HG02870 (cell line): ENCODE results near the gene SLC24A1.
A peak's percentile ranks its signal among the peaks of the same experiment; 100 is the strongest.
"Not testable (repeated sequence)": the region's sequence is repeated elsewhere in the genome, so short reads cannot be mapped to it uniquely, and the experiment has no call there.

Source experiments
- ATAC-seq: cut with Tn5 transposase; IDR thresholded peaks from one replicate; pipeline ENCODE4 v1.9.1; 2021; ENCODE audit warnings: mild to moderate bottlenecking, moderate library complexity; ENCODE audit not compliant: unreplicated experiment

SLC24A1 gene

DNA sequence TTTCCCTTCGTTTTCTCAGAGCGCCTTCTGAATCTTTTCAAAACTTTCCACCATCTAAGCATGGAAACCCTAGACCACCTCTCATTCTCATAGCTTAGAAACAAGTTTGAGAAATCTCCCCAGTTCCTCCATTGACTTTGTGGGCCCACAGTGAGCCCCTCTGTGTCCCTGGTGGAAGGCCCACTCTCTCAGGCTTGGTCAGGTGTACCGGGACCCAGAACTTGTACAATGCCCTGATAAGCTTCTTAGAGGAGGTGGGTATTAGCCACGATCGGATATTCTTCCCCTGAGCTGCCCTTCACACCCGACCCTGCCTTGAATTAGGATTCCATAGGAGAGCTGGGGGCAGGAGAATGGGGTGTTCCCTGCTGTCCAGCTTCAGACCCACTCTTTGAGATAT is at the start of gene SLC24A1:
SLC24A1 (plus strand) TSS at position 301 of the 400 bp plus-strand sequence. CDS start 2,143 bp downstream, outside the sequence.
- no peak for ATAC-seq

DNA sequence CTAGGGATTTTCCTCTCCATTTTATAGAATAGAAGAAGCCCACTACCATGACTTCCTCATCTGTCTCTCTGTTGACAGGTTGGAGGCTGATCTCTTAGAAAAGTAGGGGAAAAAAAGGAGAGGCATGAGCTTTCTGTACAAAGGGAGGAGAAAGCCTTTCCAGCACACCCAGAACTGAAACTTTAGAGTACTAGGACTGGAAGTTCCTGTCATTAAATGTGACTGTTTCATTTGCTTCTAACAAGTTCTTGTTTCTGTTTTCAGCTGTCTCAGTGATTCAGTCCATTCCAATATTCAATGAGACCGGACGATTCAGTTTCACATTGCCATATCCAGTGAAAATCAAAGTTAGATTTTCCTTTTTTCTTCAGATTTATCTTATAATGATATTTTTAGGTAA is 49.8 kb upstream of the SLC24A1 start:
- ATAC-seq, result no peak

DNA sequence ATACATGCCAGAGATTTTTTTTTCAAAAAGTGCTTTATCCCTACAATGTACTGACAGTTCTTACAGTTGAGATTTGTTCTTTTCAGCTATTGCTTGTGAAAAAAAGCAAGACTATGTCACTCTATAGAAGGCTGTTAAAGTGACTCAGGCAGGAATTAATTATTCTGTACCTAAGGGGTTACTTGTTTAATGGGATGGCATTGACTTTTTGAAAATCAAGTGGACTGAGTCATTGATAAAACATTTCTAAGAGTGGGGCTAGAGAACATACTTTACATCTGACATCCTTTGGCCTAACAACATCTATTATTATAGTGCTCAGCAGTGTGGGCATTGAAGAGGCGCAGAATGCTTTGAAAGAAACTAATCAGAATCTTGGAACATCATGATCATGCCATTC is 45.1 kb upstream of the SLC24A1 start:
- no peak for ATAC-seq

DNA sequence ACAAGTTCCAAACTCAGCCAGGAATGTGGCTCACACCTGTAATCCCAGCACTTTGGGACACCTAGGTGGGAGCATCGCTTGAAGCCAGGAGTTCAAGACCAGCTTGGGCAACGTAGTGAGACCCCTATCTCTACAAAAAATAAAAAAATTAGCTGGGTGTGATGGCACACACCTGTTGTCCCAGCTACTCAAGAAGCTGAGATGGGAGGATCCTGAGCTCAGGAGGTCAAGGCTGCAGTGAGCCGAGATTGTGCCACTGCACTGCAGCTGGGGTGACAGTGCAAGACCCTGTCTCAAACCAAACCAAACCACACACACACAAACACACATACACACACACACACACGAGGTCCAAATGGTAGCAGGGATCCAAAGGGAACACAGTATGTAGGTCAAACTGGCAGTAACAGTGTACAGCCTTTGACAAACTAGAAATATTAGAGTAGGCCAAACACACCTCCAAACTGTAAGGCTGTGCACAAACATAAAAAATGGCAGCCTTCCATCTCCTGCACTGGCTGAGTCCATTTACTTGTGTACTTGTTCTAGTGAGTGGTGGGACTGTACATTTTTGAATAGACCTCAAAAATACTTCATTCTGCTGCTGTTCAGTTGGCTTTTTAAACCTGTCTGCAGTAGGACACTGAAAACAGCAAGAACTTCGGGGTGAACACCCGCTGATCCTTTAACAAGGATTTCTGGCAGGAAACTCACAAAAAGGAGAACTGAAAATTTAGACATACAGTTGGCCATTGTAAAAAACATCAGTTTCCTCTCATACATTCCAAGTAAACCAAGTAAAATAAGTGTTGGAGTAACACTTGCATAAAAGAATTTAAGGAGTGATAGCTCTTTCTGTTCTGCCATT is 44.4 kb upstream of the SLC24A1 start:
- no peak for ATAC-seq

DNA sequence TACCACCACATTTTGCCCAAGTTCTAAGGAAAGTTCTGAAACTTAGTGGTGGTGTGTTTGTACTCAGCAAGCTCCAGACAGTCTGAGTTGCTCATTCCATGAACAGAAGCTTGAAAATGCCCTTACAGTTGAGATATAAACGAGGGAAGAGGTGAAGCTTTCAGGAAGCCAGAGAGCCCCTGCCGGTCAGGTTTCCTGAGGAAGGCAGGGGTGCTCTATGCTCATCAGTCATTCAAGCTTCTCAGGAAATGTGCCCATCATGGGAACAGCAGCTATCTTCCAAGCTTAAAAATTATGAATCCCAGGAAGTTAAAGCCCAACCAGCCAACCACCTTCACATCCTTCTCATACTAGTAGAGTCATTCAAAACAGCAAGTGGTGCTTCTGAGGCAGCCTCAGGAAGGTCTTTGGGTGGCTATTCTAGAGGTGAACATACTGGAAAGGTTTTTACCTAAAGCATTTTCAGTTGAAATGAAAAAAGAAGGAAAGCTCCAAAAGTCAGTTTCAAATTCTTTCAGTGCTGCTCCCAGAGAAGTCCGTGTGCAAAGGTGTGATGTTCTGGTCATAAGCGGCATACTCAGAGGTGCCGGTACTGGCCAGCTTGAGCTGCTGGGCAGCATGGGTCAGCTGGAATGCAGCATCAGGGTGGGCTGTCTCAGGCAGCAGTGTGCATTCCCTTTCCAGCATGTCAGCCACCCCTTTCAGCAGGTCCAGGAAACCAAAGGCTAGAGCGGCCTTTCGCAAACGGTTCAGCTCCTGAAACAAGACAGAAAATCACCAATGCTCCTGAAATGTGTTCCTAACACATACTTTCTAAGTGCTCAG is 42.6 kb upstream of the SLC24A1 start:
- ATAC-seq, result no peak

DNA sequence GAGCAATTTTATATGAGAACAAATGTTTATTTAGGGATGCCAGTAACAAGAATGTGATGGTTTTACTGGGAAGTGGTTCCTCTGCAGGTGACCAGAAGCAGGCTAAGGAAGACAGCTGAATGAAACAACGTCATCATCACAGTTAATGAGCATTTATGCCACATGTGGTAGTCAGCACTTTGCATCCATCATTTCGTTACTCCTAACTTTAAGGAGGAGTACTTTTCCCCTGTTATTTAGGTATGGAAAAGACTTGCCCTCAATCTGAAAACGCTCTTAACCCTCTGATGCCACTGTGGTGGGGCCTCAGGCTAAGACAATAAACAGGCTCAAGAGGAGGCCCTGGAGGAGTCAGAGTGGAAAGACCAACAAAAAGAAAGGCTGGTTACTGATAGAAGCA is 42.0 kb upstream of the SLC24A1 start:
- ATAC-seq, result no peak

DNA sequence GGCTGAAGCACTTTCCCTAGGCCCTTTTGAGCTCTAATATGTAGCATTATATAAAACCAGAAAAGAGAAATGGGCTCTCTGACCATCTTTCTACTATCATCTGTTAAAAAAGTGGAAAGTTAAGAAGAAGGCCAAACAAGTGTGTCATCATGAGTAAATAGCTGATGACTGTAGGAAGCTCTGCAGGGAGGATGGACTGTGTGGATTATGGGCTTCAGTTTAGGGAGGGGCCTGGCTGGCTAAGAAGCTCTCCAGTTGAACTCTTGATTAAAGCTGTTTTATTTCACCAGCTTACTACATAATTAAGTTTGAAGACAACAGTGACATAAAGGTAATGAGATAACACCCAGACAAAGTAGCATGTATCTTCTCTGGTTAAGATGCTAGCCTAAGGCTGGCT is 41.5 kb upstream of the SLC24A1 start:
- ATAC-seq, result no peak

DNA sequence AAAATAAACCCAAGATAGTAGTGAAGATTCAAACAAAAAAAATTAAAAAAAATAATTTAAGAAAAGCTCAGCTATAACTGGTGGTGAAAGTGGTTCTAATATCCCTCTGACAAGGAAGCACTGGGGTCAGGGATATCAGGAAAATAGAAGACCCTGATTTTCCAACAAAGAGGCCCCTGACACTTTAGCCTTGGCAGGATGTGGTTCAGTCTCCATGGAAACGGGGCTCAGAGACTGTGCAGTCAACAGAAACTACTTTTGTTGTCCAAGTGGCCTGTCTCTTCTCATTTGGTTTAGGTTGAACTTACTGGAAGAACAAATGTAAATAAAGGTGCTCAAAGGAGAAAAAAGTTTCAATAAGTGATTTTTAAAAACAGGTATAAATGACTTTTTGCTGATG is 38.0 kb upstream of the SLC24A1 start:
- peak; percentile 61 for ATAC-seq

DNA sequence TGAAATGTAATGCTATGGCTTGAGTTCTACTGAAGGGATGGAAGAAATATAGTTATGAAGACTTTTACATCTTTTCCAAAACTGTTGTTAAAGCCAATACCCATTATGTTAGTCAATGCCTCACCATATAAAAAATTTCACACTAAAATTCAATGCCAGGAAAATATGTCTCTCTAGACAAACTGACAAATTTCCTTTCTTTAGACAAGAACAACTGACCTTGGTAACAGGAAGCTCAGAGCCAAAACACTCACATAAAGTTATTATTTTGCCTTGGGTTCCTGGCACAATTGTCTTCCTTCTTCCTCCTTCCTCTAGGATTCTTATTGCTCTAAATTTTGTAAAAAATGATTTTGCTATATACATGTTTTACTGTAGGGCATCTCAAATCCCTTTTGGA is 37.5 kb upstream of the SLC24A1 start:
- ATAC-seq, result no peak

DNA sequence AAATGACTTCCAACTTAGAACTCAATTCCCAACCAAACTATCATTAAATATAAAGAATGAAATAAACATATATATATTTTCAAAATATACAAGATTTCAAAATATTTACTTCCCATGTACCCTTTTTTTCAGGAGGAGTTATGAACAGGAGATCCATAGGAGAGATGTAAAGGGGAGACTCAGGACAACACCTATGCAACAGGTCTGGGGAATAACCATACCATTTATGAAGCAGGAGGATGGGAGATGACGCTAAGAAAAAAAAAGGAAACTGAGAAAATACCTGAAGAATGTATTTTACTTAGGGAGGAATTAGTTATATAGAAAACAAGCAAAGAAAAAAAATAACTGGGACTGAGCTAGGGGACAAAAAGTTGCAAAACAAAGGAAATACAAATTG is 34.6 kb upstream of the SLC24A1 start:
- no peak for ATAC-seq

DNA sequence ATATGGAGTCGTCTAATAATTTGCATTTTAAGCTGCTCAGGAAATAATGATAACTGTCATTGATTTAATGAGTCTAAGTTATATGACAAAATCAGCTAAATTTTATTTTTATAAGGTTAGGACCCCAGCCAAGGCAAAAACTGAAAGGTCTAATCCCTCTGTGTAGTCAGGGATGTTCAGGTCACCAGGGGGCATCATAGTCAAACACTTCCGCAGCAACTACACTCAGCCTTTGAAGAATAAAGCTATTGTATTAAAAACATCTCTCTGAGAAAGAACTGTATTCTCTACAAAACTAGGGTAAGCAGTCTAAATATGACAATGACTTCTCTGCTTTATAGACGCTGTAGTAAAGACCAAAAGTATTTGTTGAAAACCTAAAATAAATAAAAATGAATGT is 25.8 kb upstream of the SLC24A1 start:
- ATAC-seq, result no peak

DNA sequence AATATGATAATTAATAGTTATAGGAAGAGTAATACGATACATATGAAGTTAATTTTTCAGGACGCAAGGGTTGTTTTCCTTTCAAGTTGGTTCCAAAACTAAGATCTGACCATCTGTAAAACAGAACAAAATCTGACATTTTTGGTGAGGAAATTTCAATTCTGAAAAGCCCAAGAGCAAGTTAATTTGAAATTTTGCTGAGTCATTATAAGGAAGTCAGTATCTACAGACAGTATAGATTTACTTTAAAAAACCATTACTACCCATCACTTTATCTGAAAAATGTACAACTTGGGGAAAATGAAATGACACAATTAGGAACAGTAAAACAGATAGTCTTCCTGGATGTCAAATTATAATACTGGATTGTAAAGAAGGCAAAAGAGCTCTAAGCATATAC is 23.3 kb upstream of the SLC24A1 start:
- ATAC-seq, result no peak

DNA sequence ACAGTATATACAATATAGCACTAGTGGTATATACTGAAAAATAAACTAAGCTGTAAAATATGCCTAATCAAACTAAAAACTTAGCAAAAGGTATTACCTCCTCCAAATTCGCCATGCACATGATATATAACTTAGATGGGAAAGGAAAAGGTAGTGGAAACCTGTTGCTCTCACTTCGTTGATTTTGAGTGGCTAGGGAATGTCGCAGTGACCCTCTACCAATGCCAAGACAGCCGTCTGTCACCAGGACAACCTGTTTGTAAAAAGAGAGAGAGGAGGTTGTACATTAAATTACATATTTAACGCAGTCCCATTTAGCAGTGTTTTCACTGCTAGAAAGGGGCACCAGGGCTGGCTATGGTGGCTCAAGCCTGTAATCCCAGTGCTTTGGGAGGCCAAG is 22.1 kb upstream of the SLC24A1 start:
- ATAC-seq, result no peak

DNA sequence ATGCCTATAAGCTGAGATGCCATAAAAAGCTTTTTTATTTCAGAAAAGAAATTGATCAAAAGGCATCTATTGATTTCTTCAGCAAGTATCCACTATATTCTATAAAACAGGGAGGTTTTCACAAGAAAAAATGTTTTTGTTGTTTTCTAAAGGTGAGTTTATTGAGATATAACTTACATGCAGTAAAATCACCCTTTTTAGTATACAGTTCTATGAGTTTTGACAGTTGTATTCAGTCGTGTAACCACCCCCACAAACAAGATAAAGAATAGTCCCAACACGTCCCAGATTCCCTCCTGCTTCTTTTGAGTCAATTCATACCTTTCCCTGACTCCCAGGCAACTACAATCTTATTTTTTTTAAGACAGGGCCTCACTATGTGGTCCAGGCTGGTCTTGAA is 18.6 kb upstream of the SLC24A1 start:
- ATAC-seq, result no peak

DNA sequence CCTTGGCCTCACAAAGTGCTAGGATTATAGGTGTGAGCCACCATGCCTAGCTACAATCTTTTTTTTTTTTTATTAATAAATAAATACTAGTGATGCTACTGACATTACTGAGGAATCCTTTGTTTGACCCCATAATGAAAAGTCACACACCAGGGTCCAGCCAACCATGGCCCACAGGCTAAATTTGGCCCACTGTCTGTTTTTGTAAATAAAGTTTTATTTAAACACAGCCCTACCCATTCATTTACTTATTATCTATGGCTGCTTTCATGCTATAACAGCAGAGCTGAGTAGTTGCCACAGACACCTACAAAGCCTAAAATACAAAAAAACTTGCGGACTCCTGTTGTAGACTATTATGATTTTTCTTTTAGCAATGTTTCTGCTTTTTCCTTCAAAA is 18.2 kb upstream of the SLC24A1 start:
- no peak for ATAC-seq

DNA sequence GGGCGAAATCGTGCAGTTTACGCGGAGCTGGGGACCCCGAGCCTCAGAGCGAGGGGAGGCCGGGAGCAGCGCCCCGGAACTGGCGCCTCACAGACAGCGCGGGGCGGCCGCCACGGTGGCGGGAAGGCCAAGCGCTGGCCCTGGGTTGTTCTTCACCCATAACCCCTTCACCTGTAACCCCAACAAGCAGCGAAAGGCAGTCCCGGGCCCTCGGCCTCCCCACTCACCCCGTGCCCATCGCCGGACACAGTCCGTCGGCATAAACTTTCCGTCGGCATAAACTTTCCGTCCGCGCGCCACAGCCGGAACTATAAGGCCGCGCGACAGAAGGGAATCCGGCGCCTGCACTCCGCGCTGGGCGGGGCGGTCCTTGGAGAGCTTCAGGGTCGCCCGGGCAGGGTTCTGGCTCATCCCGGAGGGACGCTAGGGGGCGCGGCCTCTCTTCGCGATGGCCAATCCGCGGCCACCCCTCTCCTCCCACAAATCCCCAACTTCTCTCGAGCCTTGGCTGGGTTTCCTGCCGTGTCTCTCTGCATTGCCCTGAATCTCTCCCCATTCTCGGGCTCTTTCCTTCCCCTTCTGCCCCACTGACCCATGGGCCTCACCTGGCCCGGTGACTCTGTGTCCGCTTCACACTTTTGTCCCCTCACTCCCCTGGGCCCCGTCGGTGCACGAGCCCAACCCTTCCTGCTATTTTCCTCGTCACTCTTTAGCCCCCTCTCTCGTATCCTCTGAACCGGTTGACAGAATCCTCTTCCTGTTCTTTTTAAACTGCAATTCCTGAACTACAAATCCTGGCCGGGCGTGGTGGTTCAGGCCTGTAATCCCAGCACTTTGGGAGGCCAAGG is 10.6 kb upstream of the SLC24A1 start, which contains the start of gene INTS14:
INTS14 (minus strand) TSS at position 261 of the 848 bp plus-strand sequence. CDS start 3,751 bp downstream, outside the sequence.
- ATAC-seq, result peak; percentile 93

DNA sequence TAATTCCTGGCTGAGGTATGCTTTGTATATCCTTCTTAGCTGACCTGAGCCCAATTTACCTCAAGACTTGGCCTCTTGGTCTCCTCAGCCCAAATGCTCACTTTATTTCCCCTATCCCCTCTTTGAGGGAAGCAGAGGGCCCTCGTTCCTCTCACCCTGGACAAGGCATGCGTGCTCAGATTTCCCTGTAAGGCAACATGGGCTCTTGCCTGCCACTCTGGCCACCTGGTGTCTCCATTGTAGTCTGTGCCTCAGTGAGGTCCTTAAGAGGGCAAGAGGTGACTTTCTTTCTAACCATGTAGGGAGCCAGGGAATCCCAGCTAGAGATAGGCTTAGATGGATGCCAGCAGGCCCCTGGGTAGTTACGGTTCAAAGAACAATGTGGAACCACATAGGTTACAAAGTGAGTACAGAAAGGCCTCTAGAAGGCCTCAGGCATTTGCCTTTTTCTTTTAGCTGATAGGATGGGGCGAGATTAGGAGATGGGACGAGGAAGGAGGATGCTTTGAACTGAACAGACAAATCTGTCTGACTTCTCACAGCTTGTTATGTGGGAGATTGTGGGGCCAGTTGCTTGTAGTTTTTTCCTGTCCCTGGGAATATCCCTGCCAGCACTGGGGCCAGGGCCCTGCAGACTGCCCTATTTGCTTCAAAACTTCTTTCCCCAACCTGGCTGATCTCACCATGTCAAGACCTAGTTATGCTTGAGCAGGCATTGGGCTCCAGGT is 9.7 kb upstream of the SLC24A1 start:
- ATAC-seq, result no peak

DNA sequence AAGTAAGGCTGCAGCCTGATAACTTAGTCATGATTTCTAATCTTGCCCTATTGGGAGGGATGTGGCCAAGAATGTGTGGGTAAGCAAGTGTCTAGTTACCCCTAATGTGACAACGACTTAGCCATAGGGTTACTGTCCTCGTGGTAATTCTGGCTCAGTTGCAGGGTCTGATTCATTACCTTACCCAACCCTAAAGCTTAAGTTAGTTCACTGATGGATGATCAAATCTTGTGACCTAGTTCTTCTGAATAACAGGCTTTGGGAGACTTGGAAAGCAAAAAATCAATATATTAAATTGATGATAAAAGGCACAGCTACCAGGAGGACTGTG is 9.2 kb upstream of the SLC24A1 start:
- ATAC-seq, result no peak

DNA sequence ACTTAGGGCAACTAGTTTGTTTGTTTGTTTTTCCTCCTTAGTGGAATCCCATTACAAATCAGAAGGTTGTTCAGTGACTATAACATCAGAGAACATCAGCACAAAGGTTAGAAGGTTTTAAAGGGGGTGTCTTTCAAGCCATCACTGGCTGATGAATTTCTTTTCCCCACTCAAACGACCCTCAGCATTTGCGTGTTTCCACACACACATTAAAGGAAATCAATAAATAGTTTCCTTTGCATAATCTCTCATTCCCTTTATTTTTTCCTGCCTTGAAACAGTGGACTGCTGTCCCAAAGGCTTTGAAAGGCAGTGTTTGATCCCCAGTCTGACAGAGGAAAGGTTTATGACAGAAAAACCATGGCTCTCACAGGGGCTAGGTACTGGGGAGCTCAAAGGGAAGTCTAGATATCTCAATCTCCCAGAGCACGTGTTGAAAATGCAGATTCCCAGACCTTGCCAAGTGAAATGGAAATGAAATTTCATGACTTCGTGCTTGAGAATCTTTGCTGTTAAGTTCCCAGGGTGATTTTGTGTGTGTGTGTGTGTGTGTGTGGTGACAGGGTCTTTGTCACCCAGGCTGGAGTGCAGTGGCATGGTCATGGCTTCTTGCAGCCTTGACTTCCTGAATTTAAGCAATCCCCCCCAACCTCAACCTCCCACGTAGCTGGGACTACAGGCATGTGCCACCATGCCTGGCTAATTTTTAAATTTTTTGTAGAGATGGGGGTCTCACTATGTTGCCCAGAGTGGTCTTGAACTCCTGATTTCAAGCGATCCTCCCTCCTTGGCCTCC is 8.6 kb upstream of the SLC24A1 start:
- ATAC-seq, result no peak

DNA sequence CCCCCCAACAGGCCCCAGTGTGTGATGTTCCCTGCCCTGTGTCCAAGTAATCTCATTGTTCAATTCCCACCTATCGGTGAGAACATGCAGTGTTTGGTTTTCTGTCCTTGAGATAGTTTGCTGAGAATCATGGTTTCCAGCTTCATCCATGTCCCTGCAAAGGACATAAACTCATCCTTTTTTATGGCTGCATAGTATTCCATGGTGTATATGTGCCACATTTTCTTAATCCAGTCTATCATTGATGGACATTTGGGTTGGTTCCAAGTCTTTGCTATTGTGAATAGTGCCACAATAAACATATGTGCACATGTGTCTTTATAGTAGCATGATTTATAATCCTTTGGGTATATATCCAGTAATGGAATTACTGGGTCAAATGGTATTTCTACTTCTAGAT is 5.9 kb upstream of the SLC24A1 start:
- ATAC-seq, result not testable (repeated sequence)
